ENCODE results near the gene PIAS2. TPM values are rescaled to one million over a fixed set of nuclear protein-coding genes. Genes with fewer than 3 reads are reported as not detected.
A peak's percentile ranks its signal among the peaks of the same experiment; 100 is the strongest.
"Not testable (repeated sequence)": the region's sequence is repeated elsewhere in the genome, so short reads cannot be mapped to it uniquely, and the experiment has no call there.

The PIAS2 gene, protein sequence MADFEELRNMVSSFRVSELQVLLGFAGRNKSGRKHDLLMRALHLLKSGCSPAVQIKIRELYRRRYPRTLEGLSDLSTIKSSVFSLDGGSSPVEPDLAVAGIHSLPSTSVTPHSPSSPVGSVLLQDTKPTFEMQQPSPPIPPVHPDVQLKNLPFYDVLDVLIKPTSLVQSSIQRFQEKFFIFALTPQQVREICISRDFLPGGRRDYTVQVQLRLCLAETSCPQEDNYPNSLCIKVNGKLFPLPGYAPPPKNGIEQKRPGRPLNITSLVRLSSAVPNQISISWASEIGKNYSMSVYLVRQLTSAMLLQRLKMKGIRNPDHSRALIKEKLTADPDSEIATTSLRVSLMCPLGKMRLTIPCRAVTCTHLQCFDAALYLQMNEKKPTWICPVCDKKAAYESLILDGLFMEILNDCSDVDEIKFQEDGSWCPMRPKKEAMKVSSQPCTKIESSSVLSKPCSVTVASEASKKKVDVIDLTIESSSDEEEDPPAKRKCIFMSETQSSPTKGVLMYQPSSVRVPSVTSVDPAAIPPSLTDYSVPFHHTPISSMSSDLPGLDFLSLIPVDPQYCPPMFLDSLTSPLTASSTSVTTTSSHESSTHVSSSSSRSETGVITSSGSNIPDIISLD
- 10 to 100 TPM; 20.9 to 23.4 TPM for total RNA-seq

- ATAC-seq (replicated peaks in 1 of 2): peak; percentile 90 to 92
- Mint-ChIP-seq H3K4me3 (peak within 1 kb of the TSS; percentile 89 to 91), H3K27ac (peak within 1 kb of the TSS; percentile 92), H3K27me3 (ENCODE audit: low read depth) (no peaks in the 10 kb centered on the region), H3K36me3 (ENCODE audit: insufficient read depth in 2 of 2) (peaks cover 0 to 2% of the 10 kb centered on the region in 2 donors), H3K4me1 (ENCODE audit: low read depth) (peaks cover 38% of the 10 kb centered on the region), H3K9me3 (no peaks in the 10 kb centered on the region)
- peak; percentile 85 for DNase-seq
Observed at GRCh38 chr18:46917108-46917802, at the start of gene PIAS2, which contains the start of gene KATNAL2. Gene PIAS2, minus strand, starts transcription at chr18:46917507. Its CDS starts 162 bp downstream, at chr18:46917345. Gene KATNAL2, plus strand, starts transcription at chr18:46917602. Its CDS starts 29,271 bp downstream, at chr18:46946873.

- H3K36me3 Mint-ChIP-seq (ENCODE audit: insufficient read depth in 2 of 2); H3K4me1 Mint-ChIP-seq (ENCODE audit: low read depth); DNase-seq; H3K9me3 Mint-ChIP-seq; H3K4me3 Mint-ChIP-seq; H3K27me3 Mint-ChIP-seq (ENCODE audit: low read depth); H3K27ac Mint-ChIP-seq; ATAC-seq (replicated peaks in 1 of 2): not testable (repeated sequence)
Observed at GRCh38 chr18:46966266-46966665, 49.0 kb upstream of the PIAS2 start.

- not testable (repeated sequence) for H3K4me3 Mint-ChIP-seq; H3K9me3 Mint-ChIP-seq; H3K36me3 Mint-ChIP-seq (ENCODE audit: insufficient read depth in 2 of 2); DNase-seq; H3K27me3 Mint-ChIP-seq (ENCODE audit: low read depth); H3K4me1 Mint-ChIP-seq (ENCODE audit: low read depth); H3K27ac Mint-ChIP-seq
- peak in 1 of 2 donors; percentile 13 for ATAC-seq (replicated peaks in 1 of 2)
Observed at GRCh38 chr18:46964579-46965293, 47.4 kb upstream of the PIAS2 start.

- ATAC-seq (replicated peaks in 1 of 2): peak in 1 of 2 donors; percentile 16
- not testable (repeated sequence) for H3K27me3 Mint-ChIP-seq (ENCODE audit: low read depth); DNase-seq; H3K36me3 Mint-ChIP-seq (ENCODE audit: insufficient read depth in 2 of 2); H3K4me1 Mint-ChIP-seq (ENCODE audit: low read depth); H3K9me3 Mint-ChIP-seq; H3K4me3 Mint-ChIP-seq; H3K27ac Mint-ChIP-seq
Observed at GRCh38 chr18:46963656-46964578, 46.6 kb upstream of the PIAS2 start.

DNA sequence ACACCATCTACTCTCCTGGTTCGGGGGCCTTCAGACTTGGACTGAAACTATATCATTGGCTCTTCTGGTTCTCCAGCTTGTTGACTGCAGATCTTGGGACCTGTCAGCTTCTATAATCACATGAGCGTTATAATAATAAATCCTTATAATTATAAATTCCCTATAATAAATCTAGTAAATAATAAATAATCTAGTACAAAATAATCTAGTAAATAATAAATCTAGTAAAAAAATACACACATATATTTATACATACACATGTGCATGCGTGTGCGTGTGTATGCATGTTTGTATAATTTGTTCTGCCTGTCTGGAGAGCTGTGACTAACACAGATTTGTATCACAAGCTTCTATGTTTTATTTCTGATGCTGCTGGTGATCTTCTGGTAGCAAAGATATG is 40.9 kb upstream of the PIAS2 start:
- DNase-seq (no peak), ATAC-seq (replicated peaks in 1 of 2) (no peak)
- H3K4me3 Mint-ChIP-seq: no peak overlapping the region
- no peaks in the 10 kb centered on the region for H3K36me3 Mint-ChIP-seq (ENCODE audit: insufficient read depth in 2 of 2)
- no peaks in the 10 kb centered on the region for H3K27me3 Mint-ChIP-seq (ENCODE audit: low read depth)
- H3K9me3 Mint-ChIP-seq: no peaks in the 10 kb centered on the region
- no peak overlapping the region for H3K27ac Mint-ChIP-seq
- H3K4me1 Mint-ChIP-seq (ENCODE audit: low read depth): no peaks in the 10 kb centered on the region

DNA sequence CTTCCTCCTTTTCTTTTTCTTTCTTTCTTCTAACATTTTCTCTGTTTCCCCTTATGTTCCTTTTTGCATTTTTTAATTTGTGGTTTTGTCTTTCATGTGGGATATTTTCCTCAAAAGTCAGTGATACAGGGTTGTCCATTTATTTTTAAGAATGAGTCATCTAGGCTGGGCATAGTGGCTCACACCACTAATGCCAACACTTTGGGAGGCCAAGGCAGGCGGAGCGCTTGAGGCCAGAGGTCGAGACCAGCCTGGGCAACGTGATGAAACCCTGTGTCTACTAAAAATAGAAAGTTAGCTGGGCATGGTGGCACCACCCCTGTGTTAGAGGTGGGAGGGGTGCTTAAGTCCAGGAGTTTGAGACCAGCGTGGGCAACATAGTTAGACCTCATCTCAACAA is 35.9 kb upstream of the PIAS2 start:
- no peaks in the 10 kb centered on the region for H3K36me3 Mint-ChIP-seq (ENCODE audit: insufficient read depth in 2 of 2)
- no peak overlapping the region for H3K27ac Mint-ChIP-seq
- DNase-seq (no peak), ATAC-seq (replicated peaks in 1 of 2) (no peak)
- H3K9me3 Mint-ChIP-seq: no peaks in the 10 kb centered on the region
- H3K4me3 Mint-ChIP-seq: no peak overlapping the region
- peaks cover 19% of the 10 kb centered on the region for H3K27me3 Mint-ChIP-seq (ENCODE audit: low read depth)
- H3K4me1 Mint-ChIP-seq (ENCODE audit: low read depth): no peaks in the 10 kb centered on the region

- no peak for DNase-seq
- no peak for ATAC-seq (replicated peaks in 1 of 2)
- Mint-ChIP-seq H3K9me3 (no peaks in the 10 kb centered on the region), H3K27ac (no peak overlapping the region), H3K4me3 (no peak overlapping the region), H3K27me3 (ENCODE audit: low read depth) (peaks cover 19% of the 10 kb centered on the region), H3K4me1 (ENCODE audit: low read depth) (no peaks in the 10 kb centered on the region), H3K36me3 (ENCODE audit: insufficient read depth in 2 of 2) (no peaks in the 10 kb centered on the region)
Observed at GRCh38 chr18:46950064-46950656, 32.9 kb upstream of the PIAS2 start.

GRCh38 chr18:46946656-46947282 is 29.5 kb upstream of the PIAS2 start:
- Mint-ChIP-seq H3K9me3 (no peaks in the 10 kb centered on the region), H3K4me1 (ENCODE audit: low read depth) (no peaks in the 10 kb centered on the region), H3K27me3 (ENCODE audit: low read depth) (peaks cover 26% of the 10 kb centered on the region), H3K4me3 (no peak overlapping the region), H3K36me3 (ENCODE audit: insufficient read depth in 2 of 2) (no peaks in the 10 kb centered on the region), H3K27ac (no peak overlapping the region)
- ATAC-seq (replicated peaks in 1 of 2): peak; percentile 97 to 99
- DNase-seq: peak; percentile 66 to 75

DNA sequence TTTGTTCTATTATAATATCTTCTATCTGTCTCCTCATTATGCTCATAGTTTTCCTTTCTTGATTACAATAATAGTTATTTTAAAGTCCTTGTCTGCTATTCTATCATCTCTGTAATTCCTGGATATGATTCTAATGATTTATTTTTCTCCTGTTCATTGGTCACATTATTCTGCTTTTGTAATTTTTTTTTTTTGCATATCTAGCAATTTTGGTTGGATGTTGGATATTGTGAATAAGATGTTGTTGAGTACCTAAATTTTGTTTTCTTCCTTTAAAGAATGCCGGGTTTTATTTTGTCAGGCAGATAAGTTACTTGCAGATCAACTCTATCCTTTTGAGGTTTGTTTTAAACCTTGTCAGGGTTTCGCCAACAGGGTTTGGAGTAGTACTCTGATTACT is 25.3 kb upstream of the PIAS2 start:
- Mint-ChIP-seq H3K4me1 (ENCODE audit: low read depth) (no peaks in the 10 kb centered on the region), H3K27me3 (ENCODE audit: low read depth) (peaks cover 6% of the 10 kb centered on the region), H3K36me3 (ENCODE audit: insufficient read depth in 2 of 2) (no peaks in the 10 kb centered on the region), H3K27ac (no peak overlapping the region), H3K4me3 (no peak overlapping the region), H3K9me3 (no peaks in the 10 kb centered on the region)
- ATAC-seq (replicated peaks in 1 of 2): no peak
- DNase-seq: no peak

GRCh38 chr18:46939998-46940571 is 22.8 kb upstream of the PIAS2 start:
- Mint-ChIP-seq H3K4me1 (ENCODE audit: low read depth) (no peaks in the 10 kb centered on the region), H3K27ac (no peak overlapping the region), H3K27me3 (ENCODE audit: low read depth) (peaks cover 6% of the 10 kb centered on the region), H3K4me3 (no peak overlapping the region), H3K9me3 (no peaks in the 10 kb centered on the region), H3K36me3 (ENCODE audit: insufficient read depth in 2 of 2) (no peaks in the 10 kb centered on the region)
- ATAC-seq (replicated peaks in 1 of 2): no peak
- no peak for DNase-seq

GRCh38 chr18:46939337-46939963 is 22.1 kb upstream of the PIAS2 start:
- ATAC-seq (replicated peaks in 1 of 2) (no peak), DNase-seq (no peak)
- peaks cover 6% of the 10 kb centered on the region for H3K27me3 Mint-ChIP-seq (ENCODE audit: low read depth)
- H3K36me3 Mint-ChIP-seq (ENCODE audit: insufficient read depth in 2 of 2): no peaks in the 10 kb centered on the region
- H3K4me1 Mint-ChIP-seq (ENCODE audit: low read depth): no peaks in the 10 kb centered on the region
- no peak overlapping the region for H3K27ac Mint-ChIP-seq
- H3K9me3 Mint-ChIP-seq: no peaks in the 10 kb centered on the region
- H3K4me3 Mint-ChIP-seq: no peak overlapping the region
